Measurements from ENCODE around the gene ATG7.
"Not testable (repeated sequence)": the region's sequence is repeated elsewhere in the genome, so short reads cannot be mapped to it uniquely, and the experiment has no call there.

ATG7 gene

GRCh38 chr3:11510356-11510755, 238.2 kb downstream of the ATG7 start:
- no peak for DNase-seq (ENCODE audit: low spot score)
- peak overlapping the region; percentile 83 to 86 for H3K27ac ChIP-seq
- no peak for TF ChIP-seq CTCF (IDR thresholded peaks at IDR 0.05)
- no peak overlapping the region for H3K4me3 ChIP-seq

GRCh38 chr3:11511606-11512005, 239.4 kb downstream of the ATG7 start:
- H3K27ac ChIP-seq; H3K4me3 ChIP-seq; DNase-seq (ENCODE audit: low spot score): not testable (repeated sequence)

GRCh38 chr3:11513125-11513816, 241.1 kb downstream of the ATG7 start:
- DNase-seq (ENCODE audit: low spot score); H3K4me3 ChIP-seq: not testable (repeated sequence)
- peak overlapping the region; percentile 17 to 79 for H3K27ac ChIP-seq

- no peak overlapping the region for H3K4me3 ChIP-seq
- peak overlapping the region; percentile 17 to 79 for H3K27ac ChIP-seq
- DNase-seq (ENCODE audit: low spot score) = no peak
- no peak for TF ChIP-seq CTCF (IDR thresholded peaks at IDR 0.05)
Observed at GRCh38 chr3:11513817-11514135, 241.6 kb downstream of the ATG7 start.

GRCh38 chr3:11514191-11514821, 242.1 kb downstream of the ATG7 start:
- no peak for TF ChIP-seq CTCF (IDR thresholded peaks at IDR 0.05)
- no peak overlapping the region for H3K4me3 ChIP-seq
- peak overlapping the region; percentile 17 to 79 for H3K27ac ChIP-seq
- no peak for DNase-seq (ENCODE audit: low spot score)

GRCh38 chr3:11517601-11518000, 245.4 kb downstream of the ATG7 start:
- no peak for DNase-seq (ENCODE audit: low spot score)
- H3K27ac ChIP-seq = no peak overlapping the region
- no peak for TF ChIP-seq CTCF (IDR thresholded peaks at IDR 0.05)
- no peak overlapping the region for H3K4me3 ChIP-seq

- Histone ChIP-seq H3K27ac (no peak overlapping the region), H3K4me3 (no peak overlapping the region)
- no peak for TF ChIP-seq CTCF (IDR thresholded peaks at IDR 0.05)
- no peak for DNase-seq (ENCODE audit: low spot score)
Observed at GRCh38 chr3:11521167-11521566, 249.0 kb downstream of the ATG7 start.

- DNase-seq (ENCODE audit: low spot score) = peak; percentile 31
- TF ChIP-seq CTCF (IDR thresholded peaks at IDR 0.05) = no peak
- peak overlapping the region in 1 of 2 donors; percentile 71 for H3K27ac ChIP-seq
- H3K4me3 ChIP-seq = no peak overlapping the region
Observed at GRCh38 chr3:11522398-11522715, 250.2 kb downstream of the ATG7 start.

All from coronary artery (tissue), 2 donors.